Pancreas (tissue), 10 donors: ENCODE results near the gene C1orf74. TPM values are rescaled to one million over a fixed set of nuclear protein-coding genes. Genes with fewer than 3 reads are reported as not detected.

ENCODE experiments used
- ATAC-seq, 4 donors: fragments of 200-7000 bp; cut with Tn5 transposase; one replicate each; pipeline versions ENCODE4 v1.8.0 to v1.9.1; 2020; ENCODE audit warnings: mild to moderate bottlenecking in 4 of 4, moderate library complexity in 4 of 4
- DNase-seq, 6 donors: peaks; one replicate each; pipeline ENCODE4 v3.0.0-alpha.2; 2020
- FAIRE-seq: peaks from 2 replicates; lab custom pipeline; 2012; peaks lifted over from hg19 to GRCh38; lab: Jason Lieb, UNC
- H3K27ac ChIP-seq, 4 donors: fragments of 200-600 bp; sonication (generic); 1 replicate in 3 of 4; 2 replicates in 1 of 4; pipeline versions ENCODE4 v1.5.0 to v1.8.0; 2020
- H3K27me3 ChIP-seq, 4 donors: fragments of 200-600 bp; one replicate each; pipeline ENCODE4 v1.8.0; 2021
- H3K36me3 ChIP-seq, 3 donors: fragments of 200-600 bp; sonication (generic) in 1 of 3; one replicate each; pipeline versions ENCODE4 v1.5.0 to v1.8.0; 2020 to 2021
- H3K4me1 ChIP-seq, 3 donors: fragments of 200-600 bp; one replicate each; pipeline ENCODE4 v1.8.0; 2021
- H3K4me3 ChIP-seq, 4 donors: fragments of 200-600 bp; sonication (generic) in 2 of 4; one replicate each; pipeline versions ENCODE4 v1.5.0 to v1.8.0; 2020 to 2021
- H3K9me3 ChIP-seq, 4 donors: fragments of 200-600 bp; one replicate each; pipeline ENCODE4 v1.8.0; 2021
- WGBS, 2 donors: extraction: QIAGEN DNeasy Blood & Tissue Kit; methylation state at CpG; one replicate each; pipeline ENCODE4 v1.1.7; 2013; 5-methylcytosine and 5-hydroxymethylcytosine counted together
- intact Hi-C, 3 donors: fragments of 100-400 bp; cut with DNase I; formaldehyde crosslinking; loops; one replicate each; pipeline versions ENCODE4 v1.11.1 to v1.14.2; 2022
- polyA plus RNA-seq, 2 donors: library from polyadenylated mRNA; stranded (reverse); fragments of 200-250 nt; gene quantifications; one replicate each; pipeline ENCODE4 v1.2.3, GENCODE V29; 2013
- total RNA-seq, 6 donors: library from RNA; stranded (reverse); fragmentation: NEBNext Ultra II Directional in 4 of 6; extraction: Animal tissue kit (Norgen Biotek cat#: 25700) in 4 of 6; gene quantifications; one replicate each; pipeline versions ENCODE4 v1.2.1 to v1.2.4, GENCODE V29; 2021 to 2023
- TF ChIP-seq, protein P1 (sequence below), 4 donors: fragments of 200-600 bp; sonication (generic) in 3 of 4; IDR thresholded peaks; one replicate each; pipeline versions ENCODE4 v1.5.0 to v1.8.0; 2021; ENCODE audit warnings: antibody characterized with exemption in 4 of 4
- donor health status: healthy with polysubstance abuse.
- donor health status: DM: no; HTN: no; CAD: no; lungs with moderate emphysema.
- donor health status: DM: no; HTN: no; CAD: no.
- donor health status: control.
- donor health status: control.
- donor health status: Bipolar disorder and iron deficiency.
- donor health status: DM: yes; HTN: yes; CAD: no.
- donor health status: DM: no; HTN: no; CAD: no.
- donor health status: DM: no; HTN: no; CAD: no.
- donor health status: DM: yes; HTN: yes; CAD: no.

The C1orf74 gene
- total and polyA plus RNA-seq, 8 donors: 0.39 to 1.2 (median 0.82) TPM

DNA sequence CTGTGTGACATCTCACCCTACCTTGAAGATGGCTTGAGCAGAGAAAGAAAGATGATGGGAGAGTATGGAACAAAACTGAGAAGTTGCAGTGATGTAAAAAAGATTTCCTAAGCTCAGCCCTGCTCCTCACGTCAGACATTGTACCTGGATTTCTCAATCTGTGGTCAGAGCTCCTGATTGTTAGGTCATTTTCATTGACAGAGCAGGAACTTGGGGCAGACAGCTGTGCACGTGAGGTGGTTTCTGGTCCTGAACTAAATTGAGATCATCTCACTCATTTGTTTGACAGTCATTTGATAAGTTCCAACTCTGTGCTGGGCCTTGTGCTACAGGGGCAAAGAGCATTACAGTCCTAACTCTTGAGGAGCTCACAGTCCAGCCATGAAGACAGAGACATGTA lies 18.3 kb downstream of the C1orf74 start:
- H3K27me3 ChIP-seq: no peaks in the 10 kb centered on the region
- TF ChIP-seq, protein P1, sequence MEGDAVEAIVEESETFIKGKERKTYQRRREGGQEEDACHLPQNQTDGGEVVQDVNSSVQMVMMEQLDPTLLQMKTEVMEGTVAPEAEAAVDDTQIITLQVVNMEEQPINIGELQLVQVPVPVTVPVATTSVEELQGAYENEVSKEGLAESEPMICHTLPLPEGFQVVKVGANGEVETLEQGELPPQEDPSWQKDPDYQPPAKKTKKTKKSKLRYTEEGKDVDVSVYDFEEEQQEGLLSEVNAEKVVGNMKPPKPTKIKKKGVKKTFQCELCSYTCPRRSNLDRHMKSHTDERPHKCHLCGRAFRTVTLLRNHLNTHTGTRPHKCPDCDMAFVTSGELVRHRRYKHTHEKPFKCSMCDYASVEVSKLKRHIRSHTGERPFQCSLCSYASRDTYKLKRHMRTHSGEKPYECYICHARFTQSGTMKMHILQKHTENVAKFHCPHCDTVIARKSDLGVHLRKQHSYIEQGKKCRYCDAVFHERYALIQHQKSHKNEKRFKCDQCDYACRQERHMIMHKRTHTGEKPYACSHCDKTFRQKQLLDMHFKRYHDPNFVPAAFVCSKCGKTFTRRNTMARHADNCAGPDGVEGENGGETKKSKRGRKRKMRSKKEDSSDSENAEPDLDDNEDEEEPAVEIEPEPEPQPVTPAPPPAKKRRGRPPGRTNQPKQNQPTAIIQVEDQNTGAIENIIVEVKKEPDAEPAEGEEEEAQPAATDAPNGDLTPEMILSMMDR (IDR thresholded peaks at IDR 0.05): no peak
- FAIRE-seq: no peak
- intact Hi-C loops: no loop called here
- DNase-seq: no peak
- no peak overlapping the region for H3K27ac ChIP-seq
- H3K4me1 ChIP-seq: peaks cover 0 to 4% (median 0%) of the 10 kb centered on the region in 3 donors
- H3K9me3 ChIP-seq: no peaks in the 10 kb centered on the region
- no peak overlapping the region for H3K4me3 ChIP-seq
- WGBS, 2 donors: 71 to 76% methylated on average over 2 of the region's 2 CpGs
- no peak for ATAC-seq
- no peaks in the 10 kb centered on the region for H3K36me3 ChIP-seq

DNA sequence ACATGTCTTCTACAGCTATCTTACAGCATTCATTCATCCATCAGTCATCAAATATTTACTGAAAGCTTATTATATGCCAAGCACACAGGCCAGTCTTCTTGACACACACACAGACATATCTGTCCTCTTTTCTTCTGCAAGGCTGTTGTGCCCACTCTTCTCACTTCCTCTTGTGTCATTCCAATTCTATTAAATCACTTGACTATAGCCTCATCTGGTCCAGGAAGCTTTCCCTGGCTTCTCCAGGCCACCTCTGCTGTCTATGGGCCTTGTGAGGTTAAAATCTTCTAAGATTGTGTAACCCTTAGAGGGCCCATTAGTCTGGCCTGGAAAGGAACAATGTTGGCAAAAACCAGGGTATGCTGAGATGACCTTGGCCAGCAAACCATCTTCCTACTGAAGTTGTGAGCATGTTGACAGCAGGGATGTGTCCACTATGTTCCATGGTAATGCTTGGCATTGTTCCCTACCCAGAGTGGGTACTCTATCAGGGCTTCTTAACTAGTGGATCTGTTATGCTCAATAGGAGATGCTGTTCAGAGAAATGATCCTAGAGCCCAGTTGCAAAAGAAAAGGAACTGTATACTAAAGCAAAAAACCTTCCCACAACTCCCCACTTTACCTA lies 23.2 kb downstream of the C1orf74 start:
- no peak for FAIRE-seq
- intact Hi-C loops: no loop called here
- no peak for DNase-seq
- Histone ChIP-seq H3K27ac (no peak overlapping the region), H3K4me1 (no peaks in the 10 kb centered on the region), H3K27me3 (no peaks in the 10 kb centered on the region), H3K36me3 (no peaks in the 10 kb centered on the region), H3K4me3 (no peak overlapping the region), H3K9me3 (no peaks in the 10 kb centered on the region)
- TF ChIP-seq, protein P1 (IDR thresholded peaks at IDR 0.05): no peak
- no peak for ATAC-seq

DNA sequence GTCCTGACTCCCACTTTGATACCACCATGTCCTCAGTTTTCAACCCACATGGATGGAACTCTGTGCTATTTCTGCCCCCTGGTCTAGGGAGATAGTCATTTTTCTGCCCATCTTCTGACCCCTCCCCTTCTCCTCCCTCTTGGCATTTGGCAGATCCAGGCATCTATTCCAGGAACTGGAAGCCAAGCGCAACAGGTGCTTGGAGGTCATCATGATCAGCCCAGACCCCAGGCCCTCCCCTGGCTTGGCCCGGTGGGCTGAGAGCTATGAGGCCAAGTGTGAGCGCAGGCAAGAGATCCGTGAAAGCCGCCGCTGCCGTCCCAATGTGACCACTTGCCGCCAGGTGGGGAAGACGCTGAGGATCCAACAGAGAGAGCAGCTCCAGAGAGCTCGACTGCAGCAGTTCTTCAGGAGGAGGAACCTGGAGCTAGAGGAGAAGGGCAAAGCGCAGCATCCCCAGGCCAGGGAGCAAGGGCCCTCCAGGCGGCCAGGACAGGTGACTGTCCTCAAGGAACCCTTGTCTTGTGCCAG lies 24.5 kb downstream of the C1orf74 start:
- 88 to 93% methylated on average over 12 of the region's 12 CpGs for WGBS, 2 donors
- FAIRE-seq: no peak

DNA sequence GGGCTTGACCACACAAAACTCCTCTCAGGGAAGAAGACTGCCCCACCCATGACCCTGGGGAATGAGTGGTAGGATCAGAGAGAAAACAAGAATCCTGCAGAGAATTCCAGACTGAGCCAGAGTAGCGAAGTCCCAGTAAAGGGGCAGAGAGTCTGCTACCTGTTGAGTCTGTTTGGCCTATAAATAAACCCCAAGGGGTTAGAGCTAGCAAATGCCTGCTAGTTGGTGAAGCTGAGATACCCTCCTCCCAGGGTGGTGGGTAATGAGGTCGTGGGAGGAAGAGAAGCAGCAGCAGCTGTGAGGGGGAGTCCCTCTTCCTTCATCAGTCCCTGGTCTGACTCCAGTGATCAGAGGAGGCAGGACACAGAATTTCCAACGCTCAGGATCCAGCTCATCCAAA lies 26.0 kb downstream of the C1orf74 start:
- no peak for ATAC-seq
- TF ChIP-seq, protein P1 (IDR thresholded peaks at IDR 0.05): no peak
- Histone ChIP-seq H3K4me1 (no peaks in the 10 kb centered on the region), H3K36me3 (no peaks in the 10 kb centered on the region), H3K9me3 (no peaks in the 10 kb centered on the region), H3K27ac (no peak overlapping the region), H3K27me3 (no peaks in the 10 kb centered on the region), H3K4me3 (no peak overlapping the region)
- FAIRE-seq: no peak
- 54 to 62% methylated on average over 3 of the region's 3 CpGs for WGBS, 2 donors
- DNase-seq: no peak
- intact Hi-C loops: no loop called here

More for the DNA sequence above, 24.5 kb downstream of the C1orf74 start:
- no peak overlapping the region for H3K4me3 ChIP-seq
- no peak for ATAC-seq
- no peak for DNase-seq
- no peaks in the 10 kb centered on the region for H3K36me3 ChIP-seq
- TF ChIP-seq, protein P1 (IDR thresholded peaks at IDR 0.05): no peak
- no peaks in the 10 kb centered on the region for H3K9me3 ChIP-seq
- H3K4me1 ChIP-seq: no peaks in the 10 kb centered on the region
- H3K27ac ChIP-seq: no peak overlapping the region
- intact Hi-C loops: no loop called here
- no peaks in the 10 kb centered on the region for H3K27me3 ChIP-seq
